BJ (cell line): ENCODE measurements around the gene APBB2. TPM values are rescaled to one million over a fixed set of nuclear protein-coding genes. Genes with fewer than 3 reads are reported as not detected.

Experiments used
- CTCF ChIA-PET: fragments of 350-600 bp; formaldehyde crosslinking; extraction: SDS; loops from one replicate; lab custom pipeline; 2021; ENCODE audit warnings: antibody characterized with exemption, inconsistent platforms; lab: Yijun Ruan, JAX
- POLR2A ChIA-PET: fragments of 300-600 bp; sonication (Branson Sonifier 250); formaldehyde crosslinking; extraction: SDS; loops from one replicate; lab custom pipeline; 2021; ENCODE audit warnings: antibody characterized with exemption; lab: Charles Lee
- DNase-seq: peaks from one replicate; pipeline ENCODE4 v3.0.0-alpha.2; 2011; ENCODE audit warnings: low read depth
- H3K27me3 ChIP-seq: 2 replicates; pipeline ENCODE4 v1.6.0; 2011; ENCODE audit warnings: low read length; ENCODE audit not compliant: control insufficient read depth, insufficient read depth
- H3K36me3 ChIP-seq: 2 replicates; pipeline ENCODE4 v1.5.1; 2011; ENCODE audit warnings: low read length; ENCODE audit not compliant: control insufficient read depth, insufficient read depth
- H3K4me3 ChIP-seq: 2 replicates; pipeline ENCODE4 v1.5.1; 2011; ENCODE audit warnings: low read depth, mild to moderate bottlenecking, control low read depth, low read length
- polyA plus RNA-seq: library from polyadenylated mRNA; depleted of rRNA; stranded (reverse); fragments of >200 nt; gene quantifications from 2 replicates; pipeline ENCODE4 v1.2.3, GENCODE V29; 2011
- TF ChIP-seq, protein P1 (sequence below): IDR thresholded peaks from 2 replicates; pipeline ENCODE4 v1.5.1; 2011; ENCODE audit warnings: low read depth, mild to moderate bottlenecking, control low read depth, inconsistent platforms, low read length, moderate library complexity; ENCODE audit not compliant: insufficient read depth

Gene APBB2
- polyA plus RNA-seq, 1 experiment: 50.3 TPM

GRCh38 chr4:41227902-41228301 lies 13.6 kb upstream of the APBB2 start:
- TF ChIP-seq, protein P1, sequence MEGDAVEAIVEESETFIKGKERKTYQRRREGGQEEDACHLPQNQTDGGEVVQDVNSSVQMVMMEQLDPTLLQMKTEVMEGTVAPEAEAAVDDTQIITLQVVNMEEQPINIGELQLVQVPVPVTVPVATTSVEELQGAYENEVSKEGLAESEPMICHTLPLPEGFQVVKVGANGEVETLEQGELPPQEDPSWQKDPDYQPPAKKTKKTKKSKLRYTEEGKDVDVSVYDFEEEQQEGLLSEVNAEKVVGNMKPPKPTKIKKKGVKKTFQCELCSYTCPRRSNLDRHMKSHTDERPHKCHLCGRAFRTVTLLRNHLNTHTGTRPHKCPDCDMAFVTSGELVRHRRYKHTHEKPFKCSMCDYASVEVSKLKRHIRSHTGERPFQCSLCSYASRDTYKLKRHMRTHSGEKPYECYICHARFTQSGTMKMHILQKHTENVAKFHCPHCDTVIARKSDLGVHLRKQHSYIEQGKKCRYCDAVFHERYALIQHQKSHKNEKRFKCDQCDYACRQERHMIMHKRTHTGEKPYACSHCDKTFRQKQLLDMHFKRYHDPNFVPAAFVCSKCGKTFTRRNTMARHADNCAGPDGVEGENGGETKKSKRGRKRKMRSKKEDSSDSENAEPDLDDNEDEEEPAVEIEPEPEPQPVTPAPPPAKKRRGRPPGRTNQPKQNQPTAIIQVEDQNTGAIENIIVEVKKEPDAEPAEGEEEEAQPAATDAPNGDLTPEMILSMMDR: no peak
- POLR2A ChIA-PET: no interaction called here
- CTCF ChIA-PET: interaction anchor here (1.8 kb wide), 1 partner anchor 303 kb away, joined by 5 read pairs; no protein-coding TSS in a partner anchor
- DNase-seq: no peak
- peaks cover 2% of the 10 kb centered on the region for H3K27me3 ChIP-seq
- no peaks in the 10 kb centered on the region for H3K36me3 ChIP-seq
- H3K4me3 ChIP-seq: no peak overlapping the region

DNA sequence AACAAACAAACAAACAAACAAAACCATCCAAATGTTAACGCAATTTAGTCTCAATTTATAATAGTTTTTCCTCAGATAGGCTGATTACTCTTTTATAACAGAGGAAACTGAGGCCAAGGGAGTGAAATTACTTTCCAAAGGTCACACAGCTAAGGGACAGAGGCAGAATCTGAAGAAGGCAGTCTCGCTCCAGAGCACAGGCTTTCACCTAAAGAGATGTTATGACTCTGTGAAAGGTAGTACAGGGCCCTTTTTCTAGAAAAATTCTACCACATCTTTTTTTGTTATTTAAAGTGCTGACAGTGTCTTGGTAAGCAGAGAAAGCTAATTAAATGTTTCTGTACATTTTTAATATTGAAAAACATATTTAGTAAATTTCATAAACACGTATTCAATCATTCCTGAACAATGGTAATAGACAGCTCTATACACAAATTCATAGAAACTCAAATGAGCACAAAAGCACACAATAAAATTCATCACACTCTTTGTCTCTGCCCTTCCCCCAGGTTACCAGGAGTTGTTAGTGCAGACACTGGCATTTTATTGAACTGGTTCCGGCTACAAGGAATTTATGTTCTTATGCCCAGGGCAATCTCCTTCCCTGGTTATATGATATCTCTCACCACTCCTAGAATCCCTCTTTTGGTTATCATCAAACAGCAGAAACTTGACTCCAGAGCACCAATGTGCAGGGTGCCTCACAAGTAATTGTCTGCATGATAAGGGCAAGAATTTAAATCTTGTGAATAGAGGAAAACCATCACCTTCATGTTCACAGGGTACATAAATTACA lies 7.7 kb upstream of the APBB2 start:
- TF ChIP-seq, protein P1: no peak
- H3K27me3 ChIP-seq: no peaks in the 10 kb centered on the region; the same call in 1 of the 2 replicates
- no peak for DNase-seq
- no peaks in the 10 kb centered on the region for H3K36me3 ChIP-seq
- no peak overlapping the region for H3K4me3 ChIP-seq
- POLR2A ChIA-PET: no interaction called here
- CTCF ChIA-PET: interaction anchor here (1.2 to 1.3 kb wide), 2 partner anchors 8 to 298 kb away, joined by 3 to 5 read pairs; partner anchors contain the start of gene APBB2

DNA sequence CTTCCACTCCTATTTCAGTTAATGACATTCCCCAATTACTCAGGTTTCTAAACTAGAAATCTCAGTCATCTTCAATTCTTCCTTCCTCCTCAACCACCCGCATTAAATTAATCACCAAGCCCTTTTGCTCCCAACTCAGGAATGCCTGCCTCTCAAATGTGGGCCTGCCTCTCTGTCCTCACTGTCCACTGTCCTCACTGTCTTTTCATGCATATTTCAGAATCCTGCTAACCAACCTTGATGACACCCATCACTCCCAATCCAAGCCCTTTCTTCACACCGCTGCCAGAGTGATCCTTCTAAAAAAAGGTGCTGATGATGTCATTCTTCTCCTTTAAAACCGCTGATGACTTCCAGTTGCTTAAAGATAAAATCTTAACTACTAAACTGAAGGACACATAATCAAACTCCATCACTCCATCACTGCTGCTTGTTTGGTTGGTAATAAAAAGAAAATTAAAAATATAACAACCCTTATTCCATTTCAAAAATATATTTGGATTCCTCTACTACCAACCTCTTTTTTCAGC lies 5.1 kb upstream of the APBB2 start:
- H3K36me3 ChIP-seq: no peaks in the 10 kb centered on the region
- H3K27me3 ChIP-seq: no peaks in the 10 kb centered on the region
- TF ChIP-seq, protein P1: no peak
- no peak overlapping the region for H3K4me3 ChIP-seq
- ChIA-PET CTCF (interaction anchor here (0.8 to 9.0 kb wide), 2 partner anchors 87 to 296 kb away, joined by 5 to 80 read pairs; no protein-coding TSS in a partner anchor), POLR2A (no interaction called here)
- DNase-seq: no peak

GRCh38 chr4:41218703-41219102 lies 4.4 kb upstream of the APBB2 start:
- TF ChIP-seq, protein P1: no peak
- ChIA-PET POLR2A (no interaction called here), CTCF (interaction anchor here (0.6 to 9.0 kb wide), 3 partner anchors 8 to 295 kb away, joined by 3 to 80 read pairs (median 5); no protein-coding TSS in a partner anchor)

DNA sequence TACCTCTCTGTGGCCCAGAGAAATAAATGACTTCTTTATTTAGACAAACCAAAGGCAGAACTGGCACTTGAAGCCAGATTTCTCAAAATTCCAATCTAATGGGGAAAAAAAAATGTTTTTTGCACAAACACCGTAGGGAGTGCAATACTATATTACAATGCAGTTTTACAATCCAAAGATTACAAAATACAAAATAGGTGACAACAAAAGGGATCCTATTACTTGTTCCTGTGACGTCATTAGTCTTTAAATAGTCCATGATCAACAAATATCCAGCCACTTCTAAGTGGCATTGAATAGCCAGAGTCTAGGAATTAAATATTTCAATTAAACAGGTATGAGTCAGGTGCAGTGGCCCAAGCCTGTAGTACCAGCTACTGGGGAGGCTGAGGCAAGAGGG lies 3.0 kb upstream of the APBB2 start:
- no peak for DNase-seq
- Histone ChIP-seq H3K27me3 (no peaks in the 10 kb centered on the region), H3K36me3 (no peaks in the 10 kb centered on the region), H3K4me3 (no peak overlapping the region)
- ChIA-PET CTCF (interaction anchor here (1.0 to 9.0 kb wide), 4 partner anchors 239 to 294 kb away, joined by 3 to 80 read pairs (median 32); no protein-coding TSS in a partner anchor), POLR2A (interaction anchor here (0.9 kb wide), 1 partner anchor 74 kb away, joined by 6 read pairs; no protein-coding TSS in a partner anchor)
- TF ChIP-seq, protein P1: no peak

More at GRCh38 chr4:41218703-41219102, 4.4 kb upstream of the APBB2 start:
- Histone ChIP-seq H3K36me3 (no peaks in the 10 kb centered on the region), H3K4me3 (no peak overlapping the region), H3K27me3 (no peaks in the 10 kb centered on the region)
- no peak for DNase-seq
